K562 (cell line): ENCODE results near the gene ERAL1. TPM values are rescaled to one million over a fixed set of nuclear protein-coding genes. Genes with fewer than 3 reads are reported as not detected.

ENCODE experiments used
- CBX1 ChIP-seq: sonication (generic); IDR thresholded peaks from 2 replicates; pipeline ENCODE4 v1.6.1; 2016; ENCODE audit warnings: antibody characterized with exemption, low read depth, mild to moderate bottlenecking
- ETS1 ChIP-seq: conservative IDR thresholded peaks from 2 replicates; pipeline ENCODE4 v1.6.1; 2011; ENCODE audit warnings: low read depth, mild to moderate bottlenecking, low read length; ENCODE audit not compliant: control insufficient read depth
- NFATC3 ChIP-seq: fragments of 450-650 bp; IDR thresholded peaks from 2 replicates; pipeline ENCODE4 v1.6.1; 2017; ENCODE audit warnings: mild to moderate bottlenecking
- OTX1 ChIP-seq: fragments of 450-650 bp; formaldehyde crosslinking; IDR thresholded peaks from 2 replicates; pipeline ENCODE4 v1.4.0; 2022; ENCODE audit warnings: mild to moderate bottlenecking
- POLR3G ChIP-seq: IDR thresholded peaks from 2 replicates; pipeline ENCODE4 v1.6.1; 2011; ENCODE audit not compliant: insufficient read length, insufficient replicate concordance; ENCODE audit errors: extremely low read depth
- RNF2 ChIP-seq: sonication (generic); IDR thresholded peaks from 2 replicates; pipeline ENCODE4 v1.6.1; 2016
- SLC30A9 ChIP-seq: fragments of 250-450 bp; sonication (Bioruptor Pico); IDR thresholded peaks from 2 replicates; pipeline ENCODE4 v1.8.0; 2022; ENCODE audit warnings: mild to moderate bottlenecking, moderate library complexity
- THRAP3 ChIP-seq: fragments of 450-650 bp; IDR thresholded peaks from 2 replicates; pipeline ENCODE4 v1.6.1; 2016; ENCODE audit warnings: mild to moderate bottlenecking, inconsistent platforms, borderline replicate concordance
- ZNF274 ChIP-seq: IDR thresholded peaks from 2 replicates; pipeline ENCODE4 v1.6.1; 2011; ENCODE audit warnings: low read depth, mild to moderate bottlenecking, low read length, moderate library complexity, borderline replicate concordance
- ZZZ3 ChIP-seq: fragments of 450-650 bp; IDR thresholded peaks from 2 replicates; pipeline ENCODE4 v1.6.1; 2016; ENCODE audit warnings: antibody characterized with exemption, mild to moderate bottlenecking, moderate library complexity
- polyA plus RNA-seq, 8 experiments: library from polyadenylated mRNA; depleted of rRNA in 4 of 8; stranded (reverse) in 5 of 8; unstranded in 3 of 8; fragments of >200 nt; fragmentation: Nextera tagmentation in 2 of 8; fragmentation: Illumina TruSeq in 1 of 8; extraction: Ambion mirVana in 2 of 8; extraction: Trizol in 1 of 8; gene quantifications; 2 replicates each; pipeline versions ENCODE4 v1.2.1 to v1.2.3, GENCODE V29; 2011 to 2014; ENCODE audit warnings: inconsistent platforms in 1 of 8, missing spikeins in 1 of 8
- total RNA-seq, 7 experiments: library from RNA; depleted of rRNA in 6 of 7; stranded (reverse); fragments of >200 nt in 6 of 7; fragmentation: Illumina TruSeq in 2 of 7; extraction: Trizol in 2 of 7; gene quantifications; 2 replicates each; pipeline versions ENCODE4 v1.2.1 to v1.2.3, GENCODE V29; 2011 to 2021; ENCODE audit warnings: low replicate concordance in 1 of 7
- TF ChIP-seq, protein P1 (sequence below), 2 experiments: fragments of 450-650 bp in 1 of 2; sonication (generic) in 1 of 2; formaldehyde crosslinking in 1 of 2; IDR thresholded peaks; 2 replicates each; pipeline versions ENCODE4 v1.7.1 to v1.9.0; 2016 to 2022; ENCODE audit warnings: inconsistent platforms in 1 of 2, mild to moderate bottlenecking in 1 of 2, missing genetic modification reagents in 1 of 2
- TF ChIP-seq, protein P2 (sequence below): sonication (generic); formaldehyde crosslinking; IDR thresholded peaks from 2 replicates; pipeline ENCODE4 v1.8.0; 2023; ENCODE audit warnings: mild to moderate bottlenecking, missing genetic modification reagents
- TF ChIP-seq, protein P3 (sequence below): IDR thresholded peaks from 3 replicates; pipeline ENCODE4 v1.6.1; 2011; ENCODE audit warnings: borderline replicate concordance, mild to moderate bottlenecking; ENCODE audit not compliant: insufficient read length, insufficient read depth

Gene ERAL1
- total and polyA plus RNA-seq, 9 of the 15 experiments (the other 6 are each of a cell fraction or from before 2014, with no cell fraction given) = 37.5 to 351 (median 106) TPM

DNA sequence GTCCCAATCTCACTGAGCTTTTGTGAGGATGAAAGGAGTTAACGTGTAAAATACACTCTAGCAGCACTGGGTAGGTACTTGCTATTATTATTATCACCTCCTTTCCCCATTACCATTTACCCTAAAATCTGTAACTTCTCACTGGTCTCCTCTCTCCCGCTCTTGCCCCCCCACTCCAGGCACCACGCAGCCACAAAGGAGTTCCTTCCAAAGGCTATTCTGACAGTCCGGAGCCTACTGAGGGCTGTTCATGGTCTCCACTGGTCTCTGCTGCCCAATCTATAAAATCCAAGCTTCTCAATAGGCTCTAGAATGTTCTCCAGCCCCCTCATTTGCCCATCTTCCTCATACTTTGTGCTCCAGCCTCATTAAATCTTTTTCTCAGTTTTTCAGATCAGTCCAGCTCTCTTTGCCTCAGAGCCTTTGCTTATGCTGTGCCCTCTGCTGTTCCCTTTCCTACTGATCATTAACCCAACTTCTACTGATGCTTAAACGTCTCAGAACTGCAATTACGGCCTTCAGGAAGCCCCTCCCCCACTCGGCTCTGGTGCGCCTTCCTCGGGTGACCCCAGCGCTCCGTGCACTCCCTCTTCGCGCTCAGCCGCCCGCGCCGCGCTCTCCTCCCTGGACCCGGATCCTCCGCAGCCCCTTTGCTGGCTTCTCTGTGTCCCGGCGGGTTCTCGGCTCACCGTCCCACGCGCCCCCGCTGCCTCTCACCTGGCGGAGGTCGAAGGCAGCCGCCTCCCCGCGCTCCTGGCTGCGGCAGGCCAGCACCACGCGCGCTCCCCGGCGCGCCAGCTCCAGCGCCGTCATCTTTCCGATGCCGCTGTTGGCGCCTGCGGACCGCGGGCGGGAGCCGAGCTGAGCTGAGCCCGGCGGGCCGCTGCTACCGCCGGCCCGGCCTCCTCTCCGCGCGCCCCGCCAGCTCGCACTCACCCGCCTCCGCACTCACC is 47.3 kb downstream of the ERAL1 start (continued):
- TF ChIP-seq, protein P1, sequence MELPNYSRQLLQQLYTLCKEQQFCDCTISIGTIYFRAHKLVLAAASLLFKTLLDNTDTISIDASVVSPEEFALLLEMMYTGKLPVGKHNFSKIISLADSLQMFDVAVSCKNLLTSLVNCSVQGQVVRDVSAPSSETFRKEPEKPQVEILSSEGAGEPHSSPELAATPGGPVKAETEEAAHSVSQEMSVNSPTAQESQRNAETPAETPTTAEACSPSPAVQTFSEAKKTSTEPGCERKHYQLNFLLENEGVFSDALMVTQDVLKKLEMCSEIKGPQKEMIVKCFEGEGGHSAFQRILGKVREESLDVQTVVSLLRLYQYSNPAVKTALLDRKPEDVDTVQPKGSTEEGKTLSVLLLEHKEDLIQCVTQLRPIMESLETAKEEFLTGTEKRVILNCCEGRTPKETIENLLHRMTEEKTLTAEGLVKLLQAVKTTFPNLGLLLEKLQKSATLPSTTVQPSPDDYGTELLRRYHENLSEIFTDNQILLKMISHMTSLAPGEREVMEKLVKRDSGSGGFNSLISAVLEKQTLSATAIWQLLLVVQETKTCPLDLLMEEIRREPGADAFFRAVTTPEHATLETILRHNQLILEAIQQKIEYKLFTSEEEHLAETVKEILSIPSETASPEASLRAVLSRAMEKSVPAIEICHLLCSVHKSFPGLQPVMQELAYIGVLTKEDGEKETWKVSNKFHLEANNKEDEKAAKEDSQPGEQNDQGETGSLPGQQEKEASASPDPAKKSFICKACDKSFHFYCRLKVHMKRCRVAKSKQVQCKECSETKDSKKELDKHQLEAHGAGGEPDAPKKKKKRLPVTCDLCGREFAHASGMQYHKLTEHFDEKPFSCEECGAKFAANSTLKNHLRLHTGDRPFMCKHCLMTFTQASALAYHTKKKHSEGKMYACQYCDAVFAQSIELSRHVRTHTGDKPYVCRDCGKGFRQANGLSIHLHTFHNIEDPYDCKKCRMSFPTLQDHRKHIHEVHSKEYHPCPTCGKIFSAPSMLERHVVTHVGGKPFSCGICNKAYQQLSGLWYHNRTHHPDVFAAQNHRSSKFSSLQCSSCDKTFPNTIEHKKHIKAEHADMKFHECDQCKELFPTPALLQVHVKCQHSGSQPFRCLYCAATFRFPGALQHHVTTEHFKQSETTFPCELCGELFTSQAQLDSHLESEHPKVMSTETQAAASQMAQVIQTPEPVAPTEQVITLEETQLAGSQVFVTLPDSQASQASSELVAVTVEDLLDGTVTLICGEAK (IDR thresholded peaks at IDR 0.05) = peak; percentile 58; the same call in 1 of the 2 replicates
- TF ChIP-seq, protein P1 (CRISPR knock-in tag; IDR thresholded peaks at IDR 0.05) = no peak
- TF ChIP-seq SLC30A9 (no peak), OTX1 (CRISPR knock-in tag) (0 out of 2 replicates have a peak, but pooled peaks have one; percentile 48), NFATC3 (no peak), ZZZ3 (no peak), ZNF274 (no peak), THRAP3 (no peak), RNF2 (0 out of 2 replicates have a peak, but pooled peaks have one; percentile 33), CBX1 (no peak; the same call in 1 of the 2 replicates), ETS1 (no peak), POLR3G (no peak)
- TF ChIP-seq, protein P2, sequence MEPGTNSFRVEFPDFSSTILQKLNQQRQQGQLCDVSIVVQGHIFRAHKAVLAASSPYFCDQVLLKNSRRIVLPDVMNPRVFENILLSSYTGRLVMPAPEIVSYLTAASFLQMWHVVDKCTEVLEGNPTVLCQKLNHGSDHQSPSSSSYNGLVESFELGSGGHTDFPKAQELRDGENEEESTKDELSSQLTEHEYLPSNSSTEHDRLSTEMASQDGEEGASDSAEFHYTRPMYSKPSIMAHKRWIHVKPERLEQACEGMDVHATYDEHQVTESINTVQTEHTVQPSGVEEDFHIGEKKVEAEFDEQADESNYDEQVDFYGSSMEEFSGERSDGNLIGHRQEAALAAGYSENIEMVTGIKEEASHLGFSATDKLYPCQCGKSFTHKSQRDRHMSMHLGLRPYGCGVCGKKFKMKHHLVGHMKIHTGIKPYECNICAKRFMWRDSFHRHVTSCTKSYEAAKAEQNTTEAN (CRISPR knock-in tag) = no peak; the same call in 1 of the 2 replicates
- TF ChIP-seq, protein P3, sequence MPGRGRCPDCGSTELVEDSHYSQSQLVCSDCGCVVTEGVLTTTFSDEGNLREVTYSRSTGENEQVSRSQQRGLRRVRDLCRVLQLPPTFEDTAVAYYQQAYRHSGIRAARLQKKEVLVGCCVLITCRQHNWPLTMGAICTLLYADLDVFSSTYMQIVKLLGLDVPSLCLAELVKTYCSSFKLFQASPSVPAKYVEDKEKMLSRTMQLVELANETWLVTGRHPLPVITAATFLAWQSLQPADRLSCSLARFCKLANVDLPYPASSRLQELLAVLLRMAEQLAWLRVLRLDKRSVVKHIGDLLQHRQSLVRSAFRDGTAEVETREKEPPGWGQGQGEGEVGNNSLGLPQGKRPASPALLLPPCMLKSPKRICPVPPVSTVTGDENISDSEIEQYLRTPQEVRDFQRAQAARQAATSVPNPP = no peak
